ENCODE measurements around the gene AFMID. TPM values are rescaled to one million over a fixed set of nuclear protein-coding genes. Genes with fewer than 3 reads are reported as not detected.

AFMID gene
- total RNA-seq, 1 donor from 2014 or later, result 47.6 TPM

- intact Hi-C loops (cut with DNase I), result no loop called here
- DNase-seq (ENCODE audit: extremely low spot score in 2 of 2), result no peak
- TF ChIP-seq, protein P1, sequence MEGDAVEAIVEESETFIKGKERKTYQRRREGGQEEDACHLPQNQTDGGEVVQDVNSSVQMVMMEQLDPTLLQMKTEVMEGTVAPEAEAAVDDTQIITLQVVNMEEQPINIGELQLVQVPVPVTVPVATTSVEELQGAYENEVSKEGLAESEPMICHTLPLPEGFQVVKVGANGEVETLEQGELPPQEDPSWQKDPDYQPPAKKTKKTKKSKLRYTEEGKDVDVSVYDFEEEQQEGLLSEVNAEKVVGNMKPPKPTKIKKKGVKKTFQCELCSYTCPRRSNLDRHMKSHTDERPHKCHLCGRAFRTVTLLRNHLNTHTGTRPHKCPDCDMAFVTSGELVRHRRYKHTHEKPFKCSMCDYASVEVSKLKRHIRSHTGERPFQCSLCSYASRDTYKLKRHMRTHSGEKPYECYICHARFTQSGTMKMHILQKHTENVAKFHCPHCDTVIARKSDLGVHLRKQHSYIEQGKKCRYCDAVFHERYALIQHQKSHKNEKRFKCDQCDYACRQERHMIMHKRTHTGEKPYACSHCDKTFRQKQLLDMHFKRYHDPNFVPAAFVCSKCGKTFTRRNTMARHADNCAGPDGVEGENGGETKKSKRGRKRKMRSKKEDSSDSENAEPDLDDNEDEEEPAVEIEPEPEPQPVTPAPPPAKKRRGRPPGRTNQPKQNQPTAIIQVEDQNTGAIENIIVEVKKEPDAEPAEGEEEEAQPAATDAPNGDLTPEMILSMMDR (IDR thresholded peaks at IDR 0.05), result no peak
- TF ChIP-seq POLR2A (IDR thresholded peaks at IDR 0.05) (no peak), POLR2AphosphoS5 (IDR thresholded peaks at IDR 0.05; ENCODE audit: insufficient read depth in 1 of 2, low read depth in 1 of 2) (no peak)
- Histone ChIP-seq H3K27ac (no peak overlapping the region), H3K27me3 (no peaks in the 10 kb centered on the region), H3K36me3 (no peaks in the 10 kb centered on the region), H3K4me1 (no peaks in the 10 kb centered on the region), H3K9me3 (no peaks in the 10 kb centered on the region), H3K4me3 (no peak overlapping the region)
Observed at GRCh38 chr17:78224231-78225087, 37.3 kb downstream of the AFMID start.

DNA sequence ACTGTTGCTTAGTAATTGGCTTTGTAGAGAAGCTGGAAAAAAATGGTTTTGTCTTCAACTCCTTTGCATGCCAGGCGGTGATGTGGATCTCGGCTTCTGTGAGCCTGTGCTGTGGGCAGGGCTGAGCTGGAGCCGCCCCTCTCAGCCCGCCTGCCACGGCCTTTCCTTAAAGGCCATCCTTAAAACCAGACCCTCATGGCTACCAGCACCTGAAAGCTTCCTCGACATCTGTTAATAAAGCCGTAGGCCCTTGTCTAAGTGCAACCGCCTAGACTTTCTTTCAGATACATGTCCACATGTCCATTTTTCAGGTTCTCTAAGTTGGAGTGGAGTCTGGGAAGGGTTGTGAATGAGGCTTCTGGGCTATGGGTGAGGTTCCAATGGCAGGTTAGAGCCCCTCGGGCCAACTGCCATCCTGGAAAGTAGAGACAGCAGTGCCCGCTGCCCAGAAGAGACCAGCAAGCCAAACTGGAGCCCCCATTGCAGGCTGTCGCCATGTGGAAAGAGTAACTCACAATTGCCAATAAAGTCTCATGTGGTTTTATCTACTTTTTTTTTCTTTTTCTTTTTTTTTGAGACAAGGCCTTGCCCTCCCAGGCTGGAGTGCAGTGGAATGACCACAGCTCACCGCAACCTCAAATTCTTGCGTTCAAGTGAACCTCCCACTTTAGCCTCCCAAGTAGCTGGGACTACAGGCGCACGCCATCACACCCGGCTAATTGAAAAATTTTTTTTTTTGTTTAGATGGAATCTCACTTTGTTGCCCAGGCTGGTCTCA lies 38.1 kb downstream of the AFMID start:
- H3K4me1 ChIP-seq, result no peaks in the 10 kb centered on the region
- TF ChIP-seq POLR2A (IDR thresholded peaks at IDR 0.05), result no peak
- TF ChIP-seq POLR2AphosphoS5 (IDR thresholded peaks at IDR 0.05; ENCODE audit: insufficient read depth in 1 of 2, low read depth in 1 of 2), result no peak
- TF ChIP-seq, protein P1 (IDR thresholded peaks at IDR 0.05), result no peak
- H3K9me3 ChIP-seq, result no peaks in the 10 kb centered on the region
- H3K36me3 ChIP-seq, result no peaks in the 10 kb centered on the region
- DNase-seq (ENCODE audit: extremely low spot score in 2 of 2), result no peak
- no peak overlapping the region for H3K27ac ChIP-seq
- intact Hi-C loops (cut with DNase I), result no loop called here
- no peak overlapping the region for H3K4me3 ChIP-seq
- no peaks in the 10 kb centered on the region for H3K27me3 ChIP-seq

DNA sequence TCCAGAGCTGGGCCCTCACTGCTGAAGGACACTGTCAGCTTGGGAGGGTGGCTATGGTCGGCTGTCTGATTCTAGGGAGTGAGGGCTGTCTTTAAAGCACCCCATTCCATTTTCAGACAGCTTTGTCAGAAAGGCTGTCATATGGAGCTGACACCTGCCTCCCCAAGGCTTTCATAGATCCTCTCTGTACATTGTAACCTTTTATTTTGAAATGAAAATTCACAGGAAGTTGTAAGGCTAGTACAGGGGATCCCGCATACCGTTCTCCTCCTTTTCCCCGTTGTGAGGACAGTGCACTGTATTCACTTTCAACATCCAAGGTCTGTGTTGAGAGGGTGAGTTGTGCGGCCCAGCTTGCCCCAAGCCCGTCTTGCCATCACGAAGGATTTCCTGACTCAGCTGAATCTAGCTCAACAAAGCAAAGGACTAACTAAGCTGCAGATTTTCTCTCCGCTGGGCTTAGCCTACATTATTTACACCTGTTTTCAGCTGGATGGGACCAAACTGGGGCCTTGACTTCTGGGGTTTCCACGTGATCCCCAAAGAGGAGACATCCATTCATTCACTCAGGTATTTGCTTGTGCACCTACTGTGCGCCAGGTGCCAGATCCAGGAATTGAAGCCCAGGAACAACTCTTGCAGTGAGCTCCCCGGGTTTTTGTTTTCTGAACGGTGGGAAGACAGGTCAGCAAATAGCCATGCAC lies 39.0 kb downstream of the AFMID start:
- Histone ChIP-seq H3K27me3 (no peaks in the 10 kb centered on the region), H3K4me3 (no peak overlapping the region), H3K9me3 (no peaks in the 10 kb centered on the region), H3K27ac (no peak overlapping the region), H3K36me3 (no peaks in the 10 kb centered on the region), H3K4me1 (no peaks in the 10 kb centered on the region)
- intact Hi-C loops (cut with DNase I), result loop anchor here (1.0 kb wide), 1 partner anchor 39 kb away; the partner anchor contains the start of genes AFMID and TK1
- no peak for TF ChIP-seq POLR2A (IDR thresholded peaks at IDR 0.05)
- no peak for TF ChIP-seq POLR2AphosphoS5 (IDR thresholded peaks at IDR 0.05; ENCODE audit: insufficient read depth in 1 of 2, low read depth in 1 of 2)
- TF ChIP-seq, protein P1 (IDR thresholded peaks at IDR 0.05), result no peak
- no peak for DNase-seq (ENCODE audit: extremely low spot score in 2 of 2)

DNA sequence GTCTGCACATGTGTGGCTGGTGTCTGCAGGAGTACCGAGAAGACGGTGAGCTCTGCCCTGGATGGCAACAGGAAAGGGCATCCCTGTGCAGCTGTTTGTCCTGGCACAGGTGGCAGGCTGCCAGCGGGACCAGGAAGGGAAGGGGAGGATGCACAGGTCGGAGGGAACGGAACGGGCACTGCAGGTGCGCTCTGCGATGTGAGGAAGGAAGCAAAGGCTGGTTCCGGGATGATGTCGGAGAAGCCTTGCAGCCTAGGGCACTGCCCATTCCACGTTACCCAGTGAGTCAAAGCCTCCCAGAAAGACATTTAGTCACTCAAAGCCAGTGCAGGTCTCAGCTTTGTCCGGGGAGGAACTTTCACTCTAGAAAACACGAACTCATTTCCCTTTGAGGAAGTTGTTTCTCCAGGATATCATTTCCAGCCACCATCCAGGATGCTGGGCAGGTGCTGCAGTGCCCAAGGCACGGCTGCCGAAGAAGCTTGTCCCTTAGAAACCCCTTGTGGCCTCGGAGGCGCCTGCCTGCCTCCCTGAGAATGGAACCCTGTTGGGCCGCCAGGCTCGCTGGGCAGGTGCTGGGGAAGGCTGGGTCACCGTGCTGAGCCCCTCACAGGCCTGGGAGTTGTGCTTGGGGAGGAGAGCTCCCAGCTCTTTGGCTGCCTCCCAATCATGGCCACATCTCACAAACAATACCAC lies 39.7 kb downstream of the AFMID start:
- no peak overlapping the region for H3K4me3 ChIP-seq
- no peaks in the 10 kb centered on the region for H3K27me3 ChIP-seq
- H3K27ac ChIP-seq, result no peak overlapping the region
- no peaks in the 10 kb centered on the region for H3K36me3 ChIP-seq
- H3K9me3 ChIP-seq, result no peaks in the 10 kb centered on the region
- intact Hi-C loops (cut with DNase I), result loop anchor here (1.0 kb wide), 1 partner anchor 40 kb away; the partner anchor contains the start of genes AFMID and TK1
- no peak for DNase-seq (ENCODE audit: extremely low spot score in 2 of 2)
- H3K4me1 ChIP-seq, result no peaks in the 10 kb centered on the region
- TF ChIP-seq, protein P1 (IDR thresholded peaks at IDR 0.05), result no peak
- no peak for TF ChIP-seq POLR2A (IDR thresholded peaks at IDR 0.05)
- TF ChIP-seq POLR2AphosphoS5 (IDR thresholded peaks at IDR 0.05; ENCODE audit: insufficient read depth in 1 of 2, low read depth in 1 of 2), result no peak
